Testis (tissue), 2 donors: Measurements from ENCODE around the gene EXOC6.

ENCODE experiments used
- POLR2A ChIP-seq: fragments of 450-650 bp; IDR thresholded peaks from one replicate; pipeline ENCODE4 v1.6.1; 2017; ENCODE audit warnings: antibody characterized with exemption, mild to moderate bottlenecking, moderate library complexity
- TF ChIP-seq, protein P1 (sequence below), 3 experiments: fragments of 450-650 bp in 2 of 3; fragments of 200-600 bp in 1 of 3; sonication (generic) in 1 of 3; IDR thresholded peaks; one replicate each; pipeline ENCODE4 v1.5.1; 2016 to 2019; ENCODE audit warnings: antibody characterized with exemption in 3 of 3, mild to moderate bottlenecking in 2 of 3, moderate library complexity in 1 of 3

GRCh38 chr10:92826061-92826460, 22.3 kb upstream of the EXOC6 start:
- TF ChIP-seq POLR2A, result no peak
- TF ChIP-seq, protein P1, sequence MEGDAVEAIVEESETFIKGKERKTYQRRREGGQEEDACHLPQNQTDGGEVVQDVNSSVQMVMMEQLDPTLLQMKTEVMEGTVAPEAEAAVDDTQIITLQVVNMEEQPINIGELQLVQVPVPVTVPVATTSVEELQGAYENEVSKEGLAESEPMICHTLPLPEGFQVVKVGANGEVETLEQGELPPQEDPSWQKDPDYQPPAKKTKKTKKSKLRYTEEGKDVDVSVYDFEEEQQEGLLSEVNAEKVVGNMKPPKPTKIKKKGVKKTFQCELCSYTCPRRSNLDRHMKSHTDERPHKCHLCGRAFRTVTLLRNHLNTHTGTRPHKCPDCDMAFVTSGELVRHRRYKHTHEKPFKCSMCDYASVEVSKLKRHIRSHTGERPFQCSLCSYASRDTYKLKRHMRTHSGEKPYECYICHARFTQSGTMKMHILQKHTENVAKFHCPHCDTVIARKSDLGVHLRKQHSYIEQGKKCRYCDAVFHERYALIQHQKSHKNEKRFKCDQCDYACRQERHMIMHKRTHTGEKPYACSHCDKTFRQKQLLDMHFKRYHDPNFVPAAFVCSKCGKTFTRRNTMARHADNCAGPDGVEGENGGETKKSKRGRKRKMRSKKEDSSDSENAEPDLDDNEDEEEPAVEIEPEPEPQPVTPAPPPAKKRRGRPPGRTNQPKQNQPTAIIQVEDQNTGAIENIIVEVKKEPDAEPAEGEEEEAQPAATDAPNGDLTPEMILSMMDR (IDR thresholded peaks at IDR 0.05), result no peak
